HUDEP-2 (cell line): ENCODE results near the gene AFAP1.
"Not testable (repeated sequence)": the region's sequence is repeated elsewhere in the genome, so short reads cannot be mapped to it uniquely, and the experiment has no call there.

Source experiments
- DNase-seq, 76 experiments: peaks; one replicate each; lab custom pipeline; 2025; ENCODE audit not compliant: unreplicated experiment in 76 of 76; lab: John Stamatoyannopoulos, UW

The AFAP1 gene

DNA sequence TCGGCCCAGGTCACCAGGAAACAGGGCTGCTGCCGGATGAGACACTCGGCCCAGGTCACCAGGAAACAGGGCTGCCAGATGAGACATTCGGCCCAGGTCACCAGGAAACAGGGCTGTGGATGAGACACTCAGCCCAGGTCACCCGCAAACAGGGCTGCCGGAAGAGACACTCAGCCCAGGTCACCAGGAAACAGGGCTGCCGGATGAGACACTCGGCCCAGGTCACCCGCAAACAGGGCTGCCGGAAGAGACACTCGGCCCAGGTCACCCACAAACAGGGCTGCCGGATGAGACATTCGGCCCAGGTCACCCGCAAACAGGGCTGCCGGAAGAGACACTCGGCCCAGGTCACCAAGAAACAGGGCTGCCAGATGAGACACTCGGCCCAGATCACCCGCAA lies 21.5 kb downstream of the AFAP1 start:
- not testable (repeated sequence) for DNase-seq

DNA sequence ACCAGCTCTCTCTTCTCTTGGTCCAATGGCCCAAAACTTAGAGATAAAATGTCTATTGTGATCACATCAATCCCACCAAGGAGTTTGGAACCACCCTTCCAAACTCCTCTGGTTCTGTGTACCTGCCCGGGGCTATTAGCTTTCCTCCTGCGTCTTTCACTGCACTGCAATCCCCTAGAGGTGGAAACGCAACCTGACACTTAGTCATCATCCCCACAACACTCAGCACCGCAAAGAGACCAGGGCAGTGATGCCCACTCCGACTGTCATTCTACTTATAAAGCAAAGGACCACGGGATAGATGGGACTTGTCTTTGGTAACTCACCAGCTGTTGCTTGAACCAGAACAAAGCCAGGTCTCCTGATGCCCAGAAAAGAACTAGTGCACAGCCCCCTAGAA lies 22.0 kb downstream of the AFAP1 start:
- DNase-seq, result no peak

DNA sequence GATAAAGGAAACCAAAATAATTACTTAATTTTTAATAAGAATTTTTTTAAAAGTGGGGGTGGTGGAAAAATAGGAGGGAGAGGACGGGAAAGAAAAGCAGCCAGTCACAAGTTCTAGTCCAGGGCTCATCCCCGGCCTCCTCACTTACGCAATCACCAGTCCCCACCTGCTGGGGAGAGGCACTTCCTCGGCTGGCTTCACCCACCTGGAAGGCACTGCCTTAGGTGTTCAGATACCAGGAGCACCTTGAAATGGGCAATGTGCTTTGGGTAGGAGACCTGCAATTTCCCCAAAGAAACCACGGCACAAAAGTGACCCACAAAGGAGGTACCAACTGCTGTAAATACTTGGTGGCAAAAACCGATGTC lies 23.8 kb downstream of the AFAP1 start:
- no peak for DNase-seq

- no peak for DNase-seq
These were observed 26.8 kb downstream of the AFAP1 start for GRCh38 chr4:7912826-7913225.

DNA sequence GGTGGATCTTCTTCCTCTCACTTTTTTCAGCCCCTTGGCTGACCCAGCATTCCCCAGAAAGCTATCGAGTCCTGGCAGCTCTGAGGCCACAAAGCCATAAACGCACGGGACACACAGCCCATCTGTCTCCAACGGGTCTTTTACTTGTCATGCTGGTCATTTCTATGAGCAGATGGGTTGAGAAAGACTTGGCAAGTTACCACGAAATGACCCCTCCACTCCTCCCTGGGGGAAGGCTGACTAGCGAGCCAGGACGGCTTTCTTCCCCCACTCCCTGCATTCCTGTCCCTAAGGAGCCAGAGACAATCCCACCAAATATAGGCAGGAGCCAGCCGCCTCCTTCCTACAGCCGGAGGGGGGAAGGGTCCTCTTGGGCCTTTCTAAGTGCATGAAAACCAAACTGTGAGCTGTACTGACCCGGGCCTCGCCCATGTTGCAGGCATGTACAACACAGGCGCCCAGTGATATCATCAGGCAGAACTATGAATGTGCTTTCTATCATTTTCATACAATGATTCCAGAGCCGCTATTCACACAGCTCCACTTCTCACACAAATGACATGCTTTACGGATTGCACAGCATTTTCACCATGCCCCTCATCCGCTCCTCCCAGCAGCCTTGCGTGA lies 28.6 kb downstream of the AFAP1 start:
- DNase-seq, result no peak

GRCh38 chr4:7910263-7910896 lies 29.3 kb downstream of the AFAP1 start:
- DNase-seq, result no peak

- no peak for DNase-seq
These were observed 30.0 kb downstream of the AFAP1 start for GRCh38 chr4:7909463-7910262.

DNA sequence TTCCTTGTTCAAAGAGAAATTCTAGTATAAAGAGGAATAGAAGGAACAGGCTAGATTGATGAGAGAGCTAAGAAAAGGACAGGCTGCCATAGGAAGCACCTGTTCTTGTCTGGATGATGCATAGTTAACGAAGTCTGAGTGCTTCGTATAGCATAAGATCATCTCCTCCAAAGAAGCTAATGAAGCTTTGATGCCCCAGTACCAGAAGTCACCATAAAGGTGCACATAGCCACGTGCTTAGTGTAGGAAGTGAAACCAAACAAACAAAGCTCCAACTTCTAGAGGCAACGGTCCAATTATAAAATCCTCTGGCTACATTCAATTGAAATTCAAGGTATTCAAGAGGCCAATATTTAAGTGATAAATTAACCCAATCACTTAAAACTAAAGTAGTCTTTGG lies 31.0 kb downstream of the AFAP1 start:
- no peak for DNase-seq

- no peak for DNase-seq
These were observed 32.5 kb downstream of the AFAP1 start for GRCh38 chr4:7907142-7907541.

DNA sequence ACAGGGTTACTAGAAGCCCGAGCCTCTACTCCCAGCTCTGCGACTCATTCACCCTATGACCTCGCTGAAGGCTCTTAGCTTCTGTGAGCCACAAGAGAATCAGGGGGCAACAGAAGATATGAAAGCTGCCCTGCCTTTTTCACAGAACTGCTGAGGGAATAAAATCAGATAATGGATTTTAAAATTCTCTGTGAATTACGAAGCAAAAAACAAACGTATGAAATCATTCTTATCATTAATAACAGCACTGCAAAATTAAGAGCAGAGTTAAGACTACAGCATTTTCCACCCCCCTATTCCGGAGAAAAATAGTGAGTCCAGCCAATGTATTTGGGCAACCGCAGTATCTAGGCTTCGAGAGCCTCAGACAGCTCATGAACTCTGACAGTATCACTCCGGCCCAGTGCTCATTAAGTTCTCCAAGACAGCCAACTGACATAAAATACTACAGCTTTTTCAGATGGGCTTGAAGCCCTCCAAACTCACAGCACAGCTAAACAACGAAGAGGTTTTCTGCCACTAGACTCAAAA lies 33.4 kb downstream of the AFAP1 start:
- DNase-seq, result no peak

DNA sequence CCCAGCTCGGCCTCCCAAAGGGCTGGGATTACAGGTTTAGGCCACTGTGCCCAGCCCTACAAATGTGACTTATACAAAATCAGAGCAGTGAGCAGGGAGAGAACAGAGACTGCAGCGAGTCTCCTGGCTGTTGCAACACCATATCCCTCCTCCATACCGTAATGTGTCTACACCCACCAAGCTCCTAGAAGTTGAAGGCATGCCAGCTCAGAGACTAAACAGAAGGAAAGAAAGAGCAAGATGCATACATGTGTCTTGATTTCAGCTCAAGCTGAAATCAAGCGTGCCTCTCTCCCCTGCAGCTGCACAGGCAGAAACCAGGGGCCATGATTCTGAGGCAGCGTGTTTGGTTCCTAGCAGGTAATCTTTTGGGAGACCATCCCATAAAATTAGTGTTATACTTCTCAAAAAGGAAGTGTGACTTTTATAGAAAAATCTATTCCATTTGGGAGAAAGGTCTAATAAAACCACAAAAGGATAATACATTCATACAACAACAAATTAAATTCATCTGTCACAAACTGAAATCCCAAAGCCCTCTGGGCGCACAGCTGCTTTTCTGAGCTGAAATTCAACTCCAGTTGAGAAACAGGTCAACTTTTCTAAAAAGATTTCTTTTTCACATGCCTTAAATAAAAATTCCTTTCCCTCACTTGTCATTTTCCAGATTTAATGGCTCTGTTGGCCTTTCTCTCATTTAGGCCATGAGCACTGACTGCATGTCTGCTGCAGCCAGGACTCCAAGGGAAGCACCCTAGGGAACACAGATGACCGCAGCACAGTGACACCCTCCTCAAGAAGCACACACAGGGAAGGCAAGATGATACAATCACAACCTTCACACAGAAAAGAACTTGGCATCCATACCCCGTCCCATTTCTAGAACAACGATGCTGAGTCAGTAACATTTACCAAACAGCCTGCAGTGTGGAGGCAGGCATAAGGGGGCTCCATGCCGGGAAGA lies 34.4 kb downstream of the AFAP1 start:
- no peak for DNase-seq

DNA sequence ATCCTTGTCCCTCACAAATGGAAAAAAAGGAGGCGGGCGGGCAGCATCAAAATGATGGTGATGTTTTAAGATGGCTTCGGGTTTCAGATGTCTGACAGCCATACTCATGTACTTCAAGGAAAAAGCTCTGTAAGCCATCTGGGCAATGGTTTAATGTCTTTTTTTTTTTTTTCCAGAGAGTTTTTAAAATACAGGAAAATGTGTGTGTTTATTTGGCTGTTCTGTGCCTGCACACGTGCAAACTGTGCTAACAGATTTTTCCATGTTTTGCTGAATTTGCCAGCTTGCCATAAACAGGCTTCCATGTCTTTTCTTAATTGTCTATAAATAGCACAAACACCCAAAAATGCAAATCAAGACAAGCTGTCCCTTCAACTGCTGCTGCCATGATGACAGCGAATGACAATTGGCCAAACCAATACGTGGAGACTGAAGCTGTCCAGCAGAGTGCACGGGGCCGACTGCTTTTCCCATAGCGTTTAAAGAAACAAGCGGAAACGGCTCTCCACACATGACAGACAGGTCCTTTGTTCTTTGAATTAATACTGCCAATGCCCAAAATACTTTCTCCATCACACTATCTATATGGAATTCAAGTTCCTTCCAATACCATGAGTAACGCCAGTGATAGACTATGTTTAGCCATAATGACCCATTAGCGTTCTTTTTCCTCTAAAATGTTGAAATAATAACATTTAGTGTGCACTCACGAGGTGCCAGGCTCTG lies 35.7 kb downstream of the AFAP1 start:
- no peak for DNase-seq

GRCh38 chr4:7902826-7903225 lies 36.8 kb downstream of the AFAP1 start:
- no peak for DNase-seq

DNA sequence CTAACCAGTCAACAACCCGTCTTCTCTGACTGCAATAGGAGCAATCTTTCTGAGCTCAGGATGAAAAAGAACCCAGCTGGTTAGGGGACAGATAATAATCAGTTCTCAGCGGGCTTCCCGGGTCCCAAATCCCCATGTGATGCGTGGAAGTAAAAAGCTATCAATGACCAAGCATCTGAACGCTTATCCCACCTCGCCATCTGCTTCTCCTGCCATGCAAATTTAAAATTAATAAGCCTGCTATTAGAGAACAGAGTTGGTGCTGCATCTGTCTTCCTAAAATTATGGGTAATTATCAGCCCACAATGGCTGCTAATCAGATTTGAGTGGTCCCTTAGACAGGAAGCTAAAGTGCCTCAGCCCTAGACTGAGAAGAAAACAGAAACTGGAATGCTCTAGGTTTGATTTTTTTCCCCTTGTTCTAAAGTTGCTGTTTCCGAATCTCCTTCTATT lies 37.5 kb downstream of the AFAP1 start:
- no peak for DNase-seq

- no peak for DNase-seq
These were observed 38.3 kb downstream of the AFAP1 start for GRCh38 chr4:7901311-7901885.

DNA sequence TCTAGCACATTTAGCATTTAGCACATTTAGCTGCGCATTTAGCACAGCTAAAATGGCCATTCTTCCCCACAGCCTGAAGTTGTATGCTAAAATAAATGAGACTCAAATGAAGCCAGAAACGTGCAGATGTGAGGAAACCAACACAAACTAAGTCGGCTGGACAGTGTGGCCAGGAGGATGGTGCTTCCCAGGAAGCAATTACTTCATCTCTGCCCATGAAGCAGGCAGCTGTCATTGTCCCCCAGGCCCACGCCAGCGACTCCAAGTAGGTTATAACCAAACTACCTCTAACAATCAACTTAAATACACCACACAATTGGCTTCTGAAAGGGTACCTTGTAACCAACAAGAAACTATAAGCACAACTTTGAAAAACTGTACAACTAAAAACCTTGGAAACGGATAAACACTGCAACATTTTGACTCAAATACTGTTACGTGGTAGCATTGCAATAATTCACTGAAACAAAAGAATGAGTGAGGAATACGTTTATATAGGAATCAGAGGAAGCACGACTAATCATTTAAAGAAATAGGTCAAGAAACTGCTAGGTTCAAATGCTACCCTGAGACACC lies 39.2 kb downstream of the AFAP1 start:
- no peak for DNase-seq

- DNase-seq, result no peak
These were observed 40.3 kb downstream of the AFAP1 start for GRCh38 chr4:7899184-7899869.

DNA sequence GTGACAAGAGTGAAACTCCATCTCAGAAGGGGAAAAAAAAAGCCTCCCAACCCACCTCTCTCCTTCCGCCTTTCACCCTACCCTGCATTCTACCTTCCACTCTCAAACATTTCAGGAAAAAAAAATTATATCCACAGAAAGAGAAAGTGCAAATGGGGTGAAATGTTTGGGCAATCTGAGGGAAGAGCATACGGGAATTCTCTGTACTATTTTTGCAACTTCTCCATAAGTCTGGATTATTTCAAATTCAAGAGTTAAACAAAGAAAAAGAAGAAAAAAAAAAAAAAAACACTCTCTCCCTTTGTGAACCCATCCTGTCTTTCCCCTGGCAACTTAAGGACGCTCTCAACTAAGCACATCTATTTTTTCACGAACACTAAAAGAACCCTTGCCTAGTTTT lies 41.3 kb downstream of the AFAP1 start:
- DNase-seq, result no peak

- DNase-seq, result no peak
These were observed 41.9 kb downstream of the AFAP1 start for GRCh38 chr4:7897811-7898210.
